Measurements from ENCODE around the gene YJEFN3. TPM values are rescaled to one million over a fixed set of nuclear protein-coding genes. Genes with fewer than 3 reads are reported as not detected.

Gene YJEFN3, protein sequence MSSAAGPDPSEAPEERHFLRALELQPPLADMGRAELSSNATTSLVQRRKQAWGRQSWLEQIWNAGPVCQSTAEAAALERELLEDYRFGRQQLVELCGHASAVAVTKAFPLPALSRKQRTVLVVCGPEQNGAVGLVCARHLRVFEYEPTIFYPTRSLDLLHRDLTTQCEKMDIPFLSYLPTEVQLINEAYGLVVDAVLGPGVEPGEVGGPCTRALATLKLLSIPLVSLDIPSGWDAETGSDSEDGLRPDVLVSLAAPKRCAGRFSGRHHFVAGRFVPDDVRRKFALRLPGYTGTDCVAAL
- total RNA-seq: 0.38 and 0.79 TPM in 2 replicates

DNA sequence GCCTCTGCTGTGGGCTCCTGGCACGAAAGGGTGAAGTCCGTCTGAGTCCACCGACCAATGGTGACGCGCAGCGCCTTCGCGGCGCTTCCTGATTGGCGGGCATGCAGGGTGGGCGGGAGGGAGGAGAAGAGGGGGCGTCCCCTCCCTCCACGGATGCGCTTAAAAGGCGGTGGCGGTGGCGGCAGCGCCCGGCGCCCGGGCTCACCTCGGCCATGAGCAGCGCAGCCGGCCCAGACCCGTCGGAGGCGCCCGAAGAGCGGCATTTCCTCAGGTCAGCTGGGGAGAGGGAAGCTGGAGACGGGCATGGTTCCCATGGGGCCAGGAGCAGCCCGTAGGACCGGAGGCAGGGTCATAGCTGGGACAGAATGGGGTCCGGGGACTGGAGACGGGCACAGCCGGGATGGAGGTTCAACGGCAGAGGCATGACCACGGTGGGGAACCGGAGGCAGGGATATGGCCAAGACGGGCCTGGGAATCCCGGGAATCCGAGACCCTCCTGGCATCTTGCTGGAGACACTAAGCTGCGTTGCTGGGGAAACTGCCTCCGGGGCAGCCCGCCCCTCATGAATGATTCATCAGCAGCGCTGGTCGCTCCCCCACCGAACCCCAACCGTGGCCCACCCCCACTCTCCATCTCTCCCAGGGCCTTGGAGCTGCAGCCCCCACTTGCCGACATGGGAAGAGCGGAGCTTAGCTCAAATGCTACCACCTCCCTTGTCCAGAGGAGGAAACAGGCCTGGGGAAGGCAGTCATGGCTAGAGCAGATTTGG lies at the start of gene YJEFN3:
TSS of gene YJEFN3 (plus strand) at position 191 of the 770 bp plus-strand sequence. CDS start at position 213, 22 bp downstream.
- no peak for FAIRE-seq

DNA sequence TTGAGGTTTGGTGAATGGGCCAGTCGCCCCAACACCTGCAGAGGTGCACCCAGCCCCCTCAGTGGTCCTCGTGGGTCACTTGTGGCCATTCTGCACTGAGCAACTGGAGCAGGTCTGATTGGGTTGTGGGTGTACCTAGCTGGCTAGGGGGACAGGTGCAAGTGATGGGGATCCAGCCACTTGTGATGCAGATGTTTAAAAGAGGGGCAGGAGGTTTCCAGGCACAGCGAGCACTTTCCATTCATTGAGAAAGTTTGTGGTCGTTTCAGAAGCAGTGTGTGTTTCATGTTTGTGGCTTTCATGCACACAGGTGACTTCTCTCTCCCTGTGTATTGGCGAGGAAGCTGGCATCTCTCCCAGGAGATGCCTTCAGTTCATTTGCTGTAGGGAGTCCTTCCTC lies 48.0 kb upstream of the YJEFN3 start:
- no peak overlapping the region for H3K4me3 ChIP-seq (ENCODE audit: low read depth, low read length)
- peaks cover 18% of the 10 kb centered on the region for H3K36me3 ChIP-seq (ENCODE audit: control insufficient read depth, insufficient read depth, low read length)
- FAIRE-seq (no peak), DNase-seq (ENCODE audit: low read depth) (no peak)
- TF ChIP-seq, protein P1, sequence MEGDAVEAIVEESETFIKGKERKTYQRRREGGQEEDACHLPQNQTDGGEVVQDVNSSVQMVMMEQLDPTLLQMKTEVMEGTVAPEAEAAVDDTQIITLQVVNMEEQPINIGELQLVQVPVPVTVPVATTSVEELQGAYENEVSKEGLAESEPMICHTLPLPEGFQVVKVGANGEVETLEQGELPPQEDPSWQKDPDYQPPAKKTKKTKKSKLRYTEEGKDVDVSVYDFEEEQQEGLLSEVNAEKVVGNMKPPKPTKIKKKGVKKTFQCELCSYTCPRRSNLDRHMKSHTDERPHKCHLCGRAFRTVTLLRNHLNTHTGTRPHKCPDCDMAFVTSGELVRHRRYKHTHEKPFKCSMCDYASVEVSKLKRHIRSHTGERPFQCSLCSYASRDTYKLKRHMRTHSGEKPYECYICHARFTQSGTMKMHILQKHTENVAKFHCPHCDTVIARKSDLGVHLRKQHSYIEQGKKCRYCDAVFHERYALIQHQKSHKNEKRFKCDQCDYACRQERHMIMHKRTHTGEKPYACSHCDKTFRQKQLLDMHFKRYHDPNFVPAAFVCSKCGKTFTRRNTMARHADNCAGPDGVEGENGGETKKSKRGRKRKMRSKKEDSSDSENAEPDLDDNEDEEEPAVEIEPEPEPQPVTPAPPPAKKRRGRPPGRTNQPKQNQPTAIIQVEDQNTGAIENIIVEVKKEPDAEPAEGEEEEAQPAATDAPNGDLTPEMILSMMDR (IDR thresholded peaks at IDR 0.05; ENCODE audit: insufficient read depth, low read length, severe bottlenecking): no peak
- H3K27me3 ChIP-seq (ENCODE audit: control insufficient read depth, insufficient read depth, low read length): no peaks in the 10 kb centered on the region

More for the DNA sequence above, at the start of gene YJEFN3:
- no peak for DNase-seq (ENCODE audit: low read depth)
- TF ChIP-seq, protein P1 (IDR thresholded peaks at IDR 0.05; ENCODE audit: insufficient read depth, low read length, severe bottlenecking): no peak
- peaks cover 6% of the 10 kb centered on the region for H3K36me3 ChIP-seq (ENCODE audit: control insufficient read depth, insufficient read depth, low read length)
- H3K27me3 ChIP-seq (ENCODE audit: control insufficient read depth, insufficient read depth, low read length): no peaks in the 10 kb centered on the region
- H3K4me3 ChIP-seq (ENCODE audit: low read depth, low read length): no peak within 1 kb of the TSS

DNA sequence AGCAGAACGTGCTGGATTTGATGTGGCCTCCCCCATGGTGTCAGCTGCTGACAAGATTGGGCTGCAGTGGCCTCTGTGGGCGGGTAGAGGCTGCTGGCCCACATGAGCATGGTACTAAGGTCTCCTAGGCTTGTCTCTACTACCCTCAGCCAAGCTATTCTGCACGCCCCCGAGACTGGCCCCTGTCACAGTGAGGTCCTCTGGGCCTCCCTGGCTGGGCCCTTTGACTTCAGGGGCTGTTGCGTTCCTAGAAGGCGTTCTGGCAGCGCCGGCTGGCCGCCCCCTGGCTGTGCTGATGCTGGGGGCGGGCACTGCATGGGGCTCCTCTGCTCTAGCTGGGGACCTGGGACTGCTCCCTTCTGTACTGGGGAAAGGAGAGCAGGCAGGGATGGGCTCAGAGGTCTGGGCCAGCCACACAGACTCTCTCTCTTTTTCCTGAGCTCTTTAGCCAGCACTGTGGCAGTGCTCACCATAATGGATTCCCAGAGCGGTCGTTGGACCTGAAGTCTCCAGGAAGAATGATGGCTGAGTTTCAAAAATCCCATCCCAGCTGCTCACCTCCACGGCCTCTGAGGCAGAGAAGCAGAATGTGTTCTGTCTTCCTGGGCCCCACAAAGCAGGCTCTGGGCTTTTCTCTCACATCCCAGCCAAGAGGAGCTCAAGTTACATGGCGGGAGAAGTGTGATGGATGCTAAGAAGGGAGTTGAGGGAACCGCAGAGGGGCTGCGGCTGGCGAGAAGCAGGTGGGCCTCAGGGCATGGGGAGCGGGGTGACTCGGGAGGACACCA lies 45.7 kb upstream of the YJEFN3 start:
- no peak for FAIRE-seq
- no peak for DNase-seq (ENCODE audit: low read depth)
- peaks cover 18% of the 10 kb centered on the region for H3K36me3 ChIP-seq (ENCODE audit: control insufficient read depth, insufficient read depth, low read length)
- H3K27me3 ChIP-seq (ENCODE audit: control insufficient read depth, insufficient read depth, low read length): no peaks in the 10 kb centered on the region
- TF ChIP-seq, protein P1 (IDR thresholded peaks at IDR 0.05; ENCODE audit: insufficient read depth, low read length, severe bottlenecking): no peak
- no peak overlapping the region for H3K4me3 ChIP-seq (ENCODE audit: low read depth, low read length)

DNA sequence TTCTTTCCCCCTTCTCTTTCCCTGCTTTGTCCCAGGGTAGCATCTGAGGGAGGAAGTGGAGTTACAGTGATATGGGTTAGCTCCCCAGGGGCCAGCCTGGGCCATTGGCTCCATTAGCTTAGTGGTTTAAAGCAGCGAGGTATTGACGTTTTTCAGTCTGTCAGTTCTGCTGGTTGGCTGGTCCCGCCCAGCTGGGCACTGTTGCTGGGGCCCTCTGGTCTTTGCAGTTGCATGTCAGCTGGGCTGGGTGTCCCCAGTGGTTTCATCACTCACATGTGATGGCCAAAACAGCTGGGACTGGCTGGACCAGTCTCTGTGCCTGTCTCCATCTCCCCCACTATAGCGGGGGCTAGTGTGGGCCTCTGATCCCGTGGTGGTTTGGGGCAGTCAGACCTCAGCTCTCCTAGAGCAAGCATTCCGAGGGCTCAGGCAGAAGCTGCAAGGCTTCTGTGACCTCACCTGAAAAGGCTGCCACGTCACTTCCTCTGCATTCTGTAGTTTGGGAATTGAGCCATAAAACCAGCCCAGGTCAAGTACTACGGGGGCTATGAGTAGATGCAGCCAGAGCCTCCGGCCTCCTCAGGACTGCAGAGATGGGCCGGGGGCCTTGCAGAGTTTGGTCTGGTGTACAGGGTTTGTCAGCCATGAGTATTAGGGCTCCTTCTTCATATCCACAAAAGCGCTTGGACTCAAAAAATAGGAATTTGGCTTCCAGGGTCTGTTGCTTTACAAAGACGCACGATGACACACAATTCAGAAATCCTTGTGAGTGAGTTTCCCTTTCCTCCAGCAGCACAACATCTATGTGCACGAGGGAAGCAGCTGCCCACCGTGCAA lies 43.3 kb upstream of the YJEFN3 start:
- TF ChIP-seq, protein P1 (IDR thresholded peaks at IDR 0.05; ENCODE audit: insufficient read depth, low read length, severe bottlenecking): no peak
- no peak overlapping the region for H3K4me3 ChIP-seq (ENCODE audit: low read depth, low read length)
- H3K36me3 ChIP-seq (ENCODE audit: control insufficient read depth, insufficient read depth, low read length): peaks cover 15% of the 10 kb centered on the region
- no peak for DNase-seq (ENCODE audit: low read depth)
- FAIRE-seq: no peak
- no peaks in the 10 kb centered on the region for H3K27me3 ChIP-seq (ENCODE audit: control insufficient read depth, insufficient read depth, low read length)

DNA sequence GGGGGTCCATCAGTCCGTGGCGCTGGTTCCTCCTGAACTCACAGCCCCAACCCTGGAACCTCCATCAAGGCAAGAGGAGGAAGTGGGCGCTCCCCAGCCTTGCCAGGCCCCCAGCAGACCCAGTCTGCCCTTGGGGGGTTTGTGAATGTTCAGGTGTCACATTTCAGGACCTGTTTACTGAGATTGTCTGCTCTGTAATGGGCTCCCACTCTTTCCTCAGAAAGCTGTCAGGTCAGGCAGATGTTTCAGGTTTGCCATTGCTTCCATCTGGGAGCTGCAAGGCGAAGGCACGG lies 42.8 kb upstream of the YJEFN3 start:
- no peak for FAIRE-seq
- DNase-seq (ENCODE audit: low read depth): no peak
- TF ChIP-seq, protein P1 (IDR thresholded peaks at IDR 0.05; ENCODE audit: insufficient read depth, low read length, severe bottlenecking): no peak
- peaks cover 12% of the 10 kb centered on the region for H3K36me3 ChIP-seq (ENCODE audit: control insufficient read depth, insufficient read depth, low read length)
- H3K27me3 ChIP-seq (ENCODE audit: control insufficient read depth, insufficient read depth, low read length): no peaks in the 10 kb centered on the region
- H3K4me3 ChIP-seq (ENCODE audit: low read depth, low read length): no peak overlapping the region

Measured in bronchial epithelial cell (primary cell).